ENCODE measurements around the gene HAPLN1. TPM values are rescaled to one million over a fixed set of nuclear protein-coding genes. Genes with fewer than 3 reads are reported as not detected.

HAPLN1 gene
- total and polyA plus RNA-seq, 2 of the 8 experiments (the other 6 are each of a cell fraction or from before 2014, with no cell fraction given) = 0.56 to 2.1 TPM

DNA sequence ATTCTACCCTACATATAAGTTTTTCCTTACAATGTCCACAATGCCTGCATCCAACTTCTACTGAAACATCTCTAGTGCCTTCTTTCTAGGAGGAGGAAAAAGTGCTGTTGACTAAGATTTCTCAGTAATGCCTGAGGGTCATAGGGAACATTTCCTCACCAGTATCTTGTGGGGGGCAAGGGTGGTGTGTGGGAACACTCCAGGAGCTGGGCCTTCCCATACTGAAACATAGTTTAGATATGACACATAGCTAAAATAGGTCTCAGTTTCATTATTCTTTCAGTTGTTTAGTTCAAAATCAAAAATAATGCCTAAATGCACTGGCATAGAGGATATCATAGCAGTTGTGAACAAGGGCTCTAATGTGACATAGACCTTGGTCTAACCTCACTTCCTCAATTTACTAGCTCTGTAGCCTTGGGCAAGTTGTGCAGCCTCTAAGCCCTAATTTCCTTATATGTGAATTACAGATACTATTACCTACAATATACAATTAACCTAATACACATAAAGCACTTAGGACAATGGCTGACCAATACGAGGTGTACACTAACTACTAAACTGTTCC lies 66.1 kb downstream of the HAPLN1 start (continued):
- TF ChIP-seq ATF2 (IDR thresholded peaks at IDR 0.05; ENCODE audit: low read length) (no peak), FOSL1 (IDR thresholded peaks at IDR 0.05; ENCODE audit: insufficient read depth, low read depth, low read length) (no peak), SIX5 (IDR thresholded peaks at IDR 0.05; ENCODE audit: low read depth, low read length) (no peak), JUND (IDR thresholded peaks at IDR 0.05; ENCODE audit: low read length) (no peak), PHF8 (conservative IDR thresholded peaks at IDR 0.05; ENCODE audit: low read depth, low read length) (no peak), SIRT6 (IDR thresholded peaks at IDR 0.05; ENCODE audit: low read length) (no peak), MAFK (IDR thresholded peaks at IDR 0.05; ENCODE audit: low read depth, low read length) (no peak), CREB1 (IDR thresholded peaks at IDR 0.05) (no peak), SAP30 (IDR thresholded peaks at IDR 0.05; ENCODE audit: insufficient read depth, insufficient replicate concordance, low read length) (no peak)
- TF ChIP-seq, protein P1, sequence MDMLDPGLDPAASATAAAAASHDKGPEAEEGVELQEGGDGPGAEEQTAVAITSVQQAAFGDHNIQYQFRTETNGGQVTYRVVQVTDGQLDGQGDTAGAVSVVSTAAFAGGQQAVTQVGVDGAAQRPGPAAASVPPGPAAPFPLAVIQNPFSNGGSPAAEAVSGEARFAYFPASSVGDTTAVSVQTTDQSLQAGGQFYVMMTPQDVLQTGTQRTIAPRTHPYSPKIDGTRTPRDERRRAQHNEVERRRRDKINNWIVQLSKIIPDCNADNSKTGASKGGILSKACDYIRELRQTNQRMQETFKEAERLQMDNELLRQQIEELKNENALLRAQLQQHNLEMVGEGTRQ (IDR thresholded peaks at IDR 0.05; ENCODE audit: low read length) = no peak
